Endothelial cell of umbilical vein (primary cell): Measurements from ENCODE around the gene SEMA4A.

Experiments
- EZH2 ChIP-seq: IDR thresholded peaks from 2 replicates; pipeline ENCODE4 v1.6.1; 2012; ENCODE audit warnings: borderline replicate concordance, low read depth, mild to moderate bottlenecking, moderate library complexity, low read length, inconsistent platforms; ENCODE audit not compliant: severe bottlenecking
- FOS ChIP-seq: IDR thresholded peaks from 2 replicates; pipeline ENCODE4 v1.6.1; 2011; ENCODE audit warnings: mild to moderate bottlenecking, low read length, moderate library complexity, borderline replicate concordance; ENCODE audit not compliant: insufficient read depth
- GATA2 ChIP-seq: IDR thresholded peaks from 2 replicates; pipeline ENCODE4 v1.7.0; 2011; ENCODE audit warnings: low read depth, mild to moderate bottlenecking, moderate library complexity, mixed read lengths, low read length; ENCODE audit not compliant: insufficient read length, insufficient read depth
- JUN ChIP-seq: IDR thresholded peaks from 2 replicates; pipeline ENCODE4 v1.6.1; 2011; ENCODE audit warnings: borderline replicate concordance, low read depth; ENCODE audit not compliant: insufficient read length, insufficient read depth
- MAX ChIP-seq: IDR thresholded peaks from 2 replicates; pipeline ENCODE4 v1.6.1; 2011; ENCODE audit not compliant: insufficient read depth, insufficient read length
- MYC ChIP-seq: IDR thresholded peaks from one replicate; pipeline ENCODE4 v1.6.1; 2011; ENCODE audit warnings: mild to moderate bottlenecking, low read depth, low read length
- POLR2A ChIP-seq: IDR thresholded peaks from 2 replicates; pipeline ENCODE4 v1.6.1; 2012; ENCODE audit warnings: low read depth, mild to moderate bottlenecking, control low read depth, low read length
- POLR2AphosphoS5 ChIP-seq: IDR thresholded peaks from 2 replicates; pipeline ENCODE4 v1.6.1; 2012; ENCODE audit warnings: low read depth, mild to moderate bottlenecking, control low read depth, low read length, moderate library complexity; ENCODE audit not compliant: insufficient read depth
- TF ChIP-seq, protein P1 (sequence below), 2 donors: IDR thresholded peaks; 1 replicate in 1 of 2; 2 replicates in 1 of 2; pipeline ENCODE4 v1.5.1; 2011; ENCODE audit warnings: low read length in 2 of 2, mild to moderate bottlenecking in 2 of 2, moderate library complexity in 2 of 2, control low read depth in 1 of 2, inconsistent platforms in 1 of 2, low read depth in 1 of 2; ENCODE audit not compliant: insufficient read depth in 1 of 2; ENCODE audit errors: extremely low read depth in 1 of 2

DNA sequence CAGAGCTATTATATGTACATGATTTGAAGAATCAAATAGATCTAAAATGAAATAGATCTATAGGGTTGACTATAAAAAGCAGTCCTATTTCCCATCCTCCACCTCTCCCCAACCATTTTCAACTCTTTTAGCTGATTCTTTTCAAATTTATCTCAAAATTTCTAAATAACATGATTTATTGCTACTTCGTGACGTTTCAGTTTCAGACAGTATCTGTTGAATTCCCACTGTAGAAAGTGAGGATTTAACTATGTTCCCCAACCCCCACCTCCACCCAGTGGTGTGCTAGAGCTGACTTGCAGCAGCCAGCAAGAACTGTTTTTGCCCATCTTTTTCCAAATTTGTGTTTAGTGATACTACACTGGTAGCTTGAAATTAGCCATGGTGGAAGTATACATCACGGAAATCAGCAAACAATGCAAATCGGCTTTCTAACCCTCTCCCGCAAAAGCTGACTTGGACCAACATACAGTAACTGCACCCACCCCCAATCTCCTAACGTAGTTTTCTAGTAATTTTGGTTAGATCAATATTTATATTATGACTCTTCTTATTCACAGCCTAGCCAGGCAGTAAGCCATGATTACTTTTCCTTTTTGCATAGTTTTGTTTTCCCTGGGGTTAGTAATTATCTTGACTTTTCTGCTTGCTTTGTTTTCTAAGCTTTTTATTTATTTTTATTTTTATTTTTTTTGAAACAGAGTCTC is 10.9 kb downstream of the SEMA4A start:
- TF ChIP-seq, protein P1, sequence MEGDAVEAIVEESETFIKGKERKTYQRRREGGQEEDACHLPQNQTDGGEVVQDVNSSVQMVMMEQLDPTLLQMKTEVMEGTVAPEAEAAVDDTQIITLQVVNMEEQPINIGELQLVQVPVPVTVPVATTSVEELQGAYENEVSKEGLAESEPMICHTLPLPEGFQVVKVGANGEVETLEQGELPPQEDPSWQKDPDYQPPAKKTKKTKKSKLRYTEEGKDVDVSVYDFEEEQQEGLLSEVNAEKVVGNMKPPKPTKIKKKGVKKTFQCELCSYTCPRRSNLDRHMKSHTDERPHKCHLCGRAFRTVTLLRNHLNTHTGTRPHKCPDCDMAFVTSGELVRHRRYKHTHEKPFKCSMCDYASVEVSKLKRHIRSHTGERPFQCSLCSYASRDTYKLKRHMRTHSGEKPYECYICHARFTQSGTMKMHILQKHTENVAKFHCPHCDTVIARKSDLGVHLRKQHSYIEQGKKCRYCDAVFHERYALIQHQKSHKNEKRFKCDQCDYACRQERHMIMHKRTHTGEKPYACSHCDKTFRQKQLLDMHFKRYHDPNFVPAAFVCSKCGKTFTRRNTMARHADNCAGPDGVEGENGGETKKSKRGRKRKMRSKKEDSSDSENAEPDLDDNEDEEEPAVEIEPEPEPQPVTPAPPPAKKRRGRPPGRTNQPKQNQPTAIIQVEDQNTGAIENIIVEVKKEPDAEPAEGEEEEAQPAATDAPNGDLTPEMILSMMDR (IDR thresholded peaks at IDR 0.05; ENCODE audit: extremely low read depth in 1 of 2, insufficient read depth in 1 of 2, low read depth in 1 of 2, low read length in 2 of 2): no peak
- TF ChIP-seq POLR2AphosphoS5 (no peak), MAX (no peak), POLR2A (no peak), EZH2 (no peak), GATA2 (no peak), FOS (no peak), MYC (no peak), JUN (no peak)
